ENCODE measurements around the gene SKI. TPM values are rescaled to one million over a fixed set of nuclear protein-coding genes. Genes with fewer than 3 reads are reported as not detected.

The SKI gene
- polyA plus RNA-seq, 3 donors = 0.20 to 6.6 (median 0.25) TPM

GRCh38 chr1:2203671-2204414, 24.3 kb upstream of the SKI start:
- Mint-ChIP-seq H3K27me3 (ENCODE audit: low read depth in 3 of 3) (peaks cover 13 to 26% (median 16%) of the 10 kb centered on the region in 3 donors), H3K36me3 (no peaks in the 10 kb centered on the region), H3K9me3 (peaks cover 0 to 4% (median 0%) of the 10 kb centered on the region in 7 donors), H3K4me1 (peaks cover 21% of the 10 kb centered on the region), H3K27ac (peak overlapping the region in 1 of 7 donors; percentile 33), H3K4me3 (peak overlapping the region in 1 of 2 donors; percentile 53)
- H3K27me3 ChIP-seq (ENCODE audit: control insufficient read depth in 2 of 2, insufficient read depth in 2 of 2, low read length in 2 of 2) = peaks cover 0 to 9% of the 10 kb centered on the region in 2 donors
- peaks cover 26 to 32% of the 10 kb centered on the region in 2 donors for H3K4me1 ChIP-seq (ENCODE audit: control insufficient read depth in 1 of 2, insufficient read depth in 2 of 2, low read length in 2 of 2)
- H3K9me3 ChIP-seq (replicated peaks in 1 of 2; ENCODE audit: control insufficient read depth in 1 of 2, insufficient read depth in 1 of 2, low read length in 2 of 2) = no peaks in the 10 kb centered on the region
- intact Hi-C loops (cut with micrococcal nuclease) = loop anchor here (2.0 to 10.0 kb wide), 3 partner anchors 287 to 383 kb away; partner anchors contain the start of genes CALML6 (in 1 of the 2), PANK4 (in 1 of the 2), PRXL2B (in 1 of the 2) and TMEM52 (in 1 of the 2)
- WGBS (ENCODE audit: insufficient coverage) = 98% methylated on average over 12 of the region's 25 CpGs
- H3K4me3 ChIP-seq (replicated peaks in 1 of 3; ENCODE audit: low read depth in 2 of 3, low read length in 3 of 3) = peak overlapping the region in 2 of 3 experiments; percentile 32 to 75
- no peak for TF ChIP-seq CTCF (IDR thresholded peaks at IDR 0.05)
- H3K9ac ChIP-seq (ENCODE audit: insufficient read depth, low read length, poor library complexity, severe bottlenecking) = peak overlapping the region; percentile 62
- no peaks in the 10 kb centered on the region for H3K79me2 ChIP-seq (ENCODE audit: insufficient read depth, low read length)
- peak overlapping the region; percentile 73 for H2AFZ ChIP-seq (ENCODE audit: insufficient read depth, low read depth, low read length, poor library complexity, severe bottlenecking)
- H3K36me3 ChIP-seq (replicated peaks in 1 of 2; ENCODE audit: control insufficient read depth in 1 of 2, insufficient read depth in 2 of 2, low read length in 2 of 2) = no peaks in the 10 kb centered on the region
- no peak for DNase-seq
- peak overlapping the region; percentile 93 for H3K4me2 ChIP-seq (replicated peaks; ENCODE audit: extremely low read depth, low read length, poor library complexity, severe bottlenecking)
- H4K20me1 ChIP-seq (ENCODE audit: insufficient read depth, low read length) = no peaks in the 10 kb centered on the region
- H3K27ac ChIP-seq (ENCODE audit: low read depth in 1 of 2, low read length in 2 of 2) = no peak overlapping the region

DNA sequence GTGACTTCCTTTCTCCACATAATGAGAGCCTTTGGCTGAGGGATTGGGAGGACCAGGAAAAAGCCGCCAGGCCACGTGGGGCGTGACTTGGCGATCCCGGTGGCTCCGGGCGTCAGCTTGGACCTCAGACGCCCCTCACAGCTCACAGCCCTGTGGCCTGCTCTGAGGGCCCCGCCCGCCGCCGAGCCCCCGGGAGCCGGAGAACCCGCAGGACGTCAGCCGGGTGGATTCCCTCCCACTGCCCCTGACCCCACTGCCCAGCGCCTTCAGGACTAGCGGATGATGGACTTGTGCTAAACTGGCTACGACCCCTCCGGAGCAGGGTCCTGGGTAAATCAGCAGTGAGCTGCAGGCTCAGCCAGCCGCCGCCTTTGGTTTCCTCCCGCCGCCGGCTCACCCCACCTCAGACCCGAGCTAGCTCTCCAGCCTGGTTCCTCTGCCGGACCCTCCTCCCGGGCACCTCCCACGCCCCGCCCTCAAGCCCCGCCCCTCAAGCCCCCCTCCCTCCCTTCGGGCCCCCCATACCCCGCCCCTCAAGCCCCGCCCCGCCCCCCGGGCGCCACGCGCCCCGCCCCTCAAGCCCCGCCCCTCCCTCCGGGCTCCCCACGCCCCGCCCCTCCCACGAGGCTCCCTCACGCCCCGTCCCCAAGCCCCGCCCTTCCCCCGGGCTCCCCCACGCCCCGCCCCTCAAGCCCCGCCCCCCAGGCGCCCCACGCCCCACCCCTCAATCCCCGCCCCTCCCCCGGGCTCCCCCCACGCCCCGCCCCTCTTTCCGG, 23.5 kb upstream of the SKI start:
- no peaks in the 10 kb centered on the region for H3K79me2 ChIP-seq (ENCODE audit: insufficient read depth, low read length)
- 2% methylated on average over 23 of the region's 60 CpGs for WGBS (ENCODE audit: insufficient coverage)
- peak overlapping the region in 1 of 2 donors; percentile 9 for H3K27ac ChIP-seq (ENCODE audit: low read depth in 1 of 2, low read length in 2 of 2)
- Mint-ChIP-seq H3K27me3 (ENCODE audit: low read depth in 3 of 3) (peaks cover 16 to 31% (median 20%) of the 10 kb centered on the region in 3 donors), H3K27ac (peak overlapping the region in 6 of 7 donors; percentile 9 to 68 (median 44)), H3K36me3 (no peaks in the 10 kb centered on the region), H3K4me1 (peaks cover 13% of the 10 kb centered on the region), H3K4me3 (peak overlapping the region; percentile 73 to 74), H3K9me3 (peaks cover 0 to 4% (median 0%) of the 10 kb centered on the region in 7 donors)
- H3K27me3 ChIP-seq (ENCODE audit: control insufficient read depth in 2 of 2, insufficient read depth in 2 of 2, low read length in 2 of 2) = peaks cover 0 to 9% of the 10 kb centered on the region in 2 donors
- no peaks in the 10 kb centered on the region for H3K9me3 ChIP-seq (replicated peaks in 1 of 2; ENCODE audit: control insufficient read depth in 1 of 2, insufficient read depth in 1 of 2, low read length in 2 of 2)
- DNase-seq = peak in 2 of 3 donors; percentile 73
- no peaks in the 10 kb centered on the region for H4K20me1 ChIP-seq (ENCODE audit: insufficient read depth, low read length)
- peaks cover 18 to 24% of the 10 kb centered on the region in 2 donors for H3K4me1 ChIP-seq (ENCODE audit: control insufficient read depth in 1 of 2, insufficient read depth in 2 of 2, low read length in 2 of 2)
- intact Hi-C loops (cut with micrococcal nuclease) = loop anchor here (2.0 to 10.0 kb wide), 3 partner anchors 287 to 382 kb away; partner anchors contain the start of genes CALML6 (in 1 of the 2), PANK4 (in 1 of the 2), PRXL2B (in 1 of the 2) and TMEM52 (in 1 of the 2)
- H3K9ac ChIP-seq (ENCODE audit: insufficient read depth, low read length, poor library complexity, severe bottlenecking) = peak overlapping the region; percentile 62
- H3K4me3 ChIP-seq (replicated peaks in 1 of 3; ENCODE audit: low read depth in 2 of 3, low read length in 3 of 3) = peak overlapping the region; percentile 32 to 75 (median 36)
- no peaks in the 10 kb centered on the region for H3K36me3 ChIP-seq (replicated peaks in 1 of 2; ENCODE audit: control insufficient read depth in 1 of 2, insufficient read depth in 2 of 2, low read length in 2 of 2)
- H2AFZ ChIP-seq (ENCODE audit: insufficient read depth, low read depth, low read length, poor library complexity, severe bottlenecking) = peak overlapping the region; percentile 73
- H3K4me2 ChIP-seq (replicated peaks; ENCODE audit: extremely low read depth, low read length, poor library complexity, severe bottlenecking) = peak overlapping the region; percentile 93
- TF ChIP-seq CTCF (IDR thresholded peaks at IDR 0.05) = no peak

Data from CD14-positive monocyte (primary cell).